ENCODE data around the gene IFNW1.
"Not testable (repeated sequence)": the region's sequence is repeated elsewhere in the genome, so short reads cannot be mapped to it uniquely, and the experiment has no call there.

Gene IFNW1

DNA sequence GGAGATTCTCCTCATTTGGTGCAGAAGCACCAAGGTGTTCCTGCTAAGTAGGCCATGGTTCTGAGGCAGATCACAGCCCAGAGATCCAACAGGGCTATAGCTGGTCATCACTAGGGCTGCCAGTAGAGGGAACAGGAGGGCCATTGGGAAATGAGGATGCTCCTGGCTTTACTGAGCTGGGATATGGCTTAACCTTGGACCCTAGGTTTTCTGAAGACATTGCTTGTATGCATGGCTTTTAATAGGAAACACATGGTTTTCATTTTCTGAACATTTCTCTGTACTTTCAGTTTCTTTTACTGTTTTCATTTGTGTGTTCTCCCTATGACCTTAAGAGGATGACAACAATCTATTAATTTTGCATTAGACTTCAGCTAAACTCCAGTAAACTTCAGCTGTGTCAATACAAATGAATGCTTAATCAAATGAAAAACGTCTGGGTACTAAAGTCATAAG lies at the start of gene IFNW1:
TSS of gene IFNW1 (minus strand) at position 406 of the 456 bp plus-strand sequence. CDS start at position 144, 262 bp downstream.
- no peak for DNase-seq

DNA sequence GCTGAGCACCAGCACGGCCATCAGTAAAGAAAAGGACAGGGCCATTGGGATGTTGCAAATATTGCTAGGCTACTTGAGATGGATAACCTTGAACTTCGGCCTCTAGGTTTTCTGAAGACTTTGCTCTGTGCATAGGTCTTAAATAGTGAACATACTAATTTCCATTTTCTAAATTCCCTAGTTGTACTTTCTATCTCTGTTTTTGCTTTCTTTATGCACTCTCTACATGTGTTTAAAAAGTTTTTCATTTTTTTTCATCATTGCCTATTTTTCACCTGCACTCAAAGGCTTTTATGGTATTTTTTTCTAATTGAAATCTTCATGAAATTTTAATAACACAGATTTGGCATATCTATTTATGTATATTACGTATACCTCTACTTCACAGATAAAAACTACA lies 45.9 kb upstream of the IFNW1 start, which contains the start of gene IFNA4:
TSS of gene IFNA4 (minus strand) at position 101 of the 400 bp plus-strand sequence. CDS start at position 45, 56 bp downstream.
- DNase-seq: not testable (repeated sequence)

GRCh38 chr9:21182810-21183736 lies 41.4 kb upstream of the IFNW1 start:
- DNase-seq: not testable (repeated sequence)

DNA sequence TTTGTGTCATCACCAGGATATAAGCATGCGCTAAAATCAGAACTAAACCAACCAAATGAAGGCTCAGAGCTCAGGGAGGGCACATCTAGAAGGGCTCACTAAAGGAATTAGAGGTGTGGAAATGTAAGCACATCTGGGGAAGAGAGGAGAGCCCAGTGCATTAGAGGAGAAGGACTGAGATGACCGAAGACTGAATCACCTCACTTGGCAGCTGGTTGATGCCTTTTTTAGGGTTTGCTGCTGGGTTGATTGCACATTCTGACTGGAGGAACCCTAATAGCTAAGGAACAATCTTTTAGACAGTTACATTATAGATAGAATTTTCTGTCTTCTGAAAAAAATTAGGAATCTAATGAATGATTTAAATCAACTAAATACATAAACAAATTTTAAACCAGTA lies 33.0 kb upstream of the IFNW1 start:
- no peak for DNase-seq

- DNase-seq: no peak
Measured at GRCh38 chr9:21172156-21172555, 30.5 kb upstream of the IFNW1 start.

DNA sequence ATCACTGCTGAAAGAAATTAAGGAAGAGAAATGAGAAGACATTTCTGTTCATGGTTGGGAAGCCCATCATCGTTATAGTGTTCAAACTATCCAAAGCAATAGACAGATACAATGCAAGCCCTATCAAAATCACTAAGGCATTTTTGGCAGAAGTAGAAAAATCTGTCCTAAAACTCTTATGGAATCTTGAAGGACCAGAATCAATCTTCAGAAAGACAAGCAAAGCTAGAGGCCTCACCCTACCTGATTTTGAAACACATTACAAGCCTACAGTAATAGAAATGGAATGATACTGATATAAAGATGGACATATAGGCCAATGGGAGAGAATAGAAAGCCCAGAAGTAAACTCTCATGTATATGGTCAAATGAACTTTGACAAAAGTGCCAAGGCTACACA lies 29.7 kb upstream of the IFNW1 start:
- no peak for DNase-seq

DNA sequence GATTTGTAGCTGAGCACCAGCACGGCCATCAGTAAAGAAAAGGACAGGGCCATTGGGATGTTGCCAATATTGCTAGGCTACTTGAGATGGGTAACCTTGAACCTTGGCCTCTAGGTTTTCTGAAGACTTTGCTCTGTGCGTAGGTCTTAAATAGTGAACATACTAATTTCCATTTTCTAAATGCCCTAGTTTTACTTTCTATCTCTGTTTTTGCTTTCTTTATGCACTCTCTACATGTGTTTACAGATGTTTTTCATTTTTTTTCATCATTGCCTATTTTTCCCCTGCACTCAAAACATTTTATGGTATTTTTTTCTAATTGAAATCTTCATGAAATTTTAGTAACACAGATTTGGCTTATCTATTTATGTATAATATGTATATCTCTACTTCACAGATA lies 24.9 kb upstream of the IFNW1 start, which contains the start of gene IFNA21:
TSS of gene IFNA21 (minus strand) at position 101 of the 400 bp plus-strand sequence. CDS start at position 53, 48 bp downstream.
- not testable (repeated sequence) for DNase-seq

DNA sequence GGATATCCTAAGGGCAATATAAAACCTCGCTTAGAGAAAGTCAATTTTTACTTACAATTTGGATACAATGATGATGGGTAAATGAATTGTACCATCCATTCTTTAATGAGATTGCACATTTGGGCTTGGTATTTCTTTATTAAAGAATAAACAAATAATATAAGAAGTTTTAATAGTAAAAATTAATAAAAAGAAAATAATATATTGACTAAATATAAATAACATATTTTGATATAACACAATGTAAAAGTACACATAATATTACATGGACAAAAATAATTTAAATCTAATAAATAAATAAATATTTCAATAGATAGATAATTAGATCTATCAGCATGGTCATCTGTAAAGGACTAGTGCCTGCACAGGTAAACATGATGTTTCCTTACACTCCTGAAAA lies 23.9 kb upstream of the IFNW1 start:
- no peak for DNase-seq

- no peak for DNase-seq
Measured at GRCh38 chr9:21160178-21160577, 18.5 kb upstream of the IFNW1 start.

- no peak for DNase-seq
Measured at GRCh38 chr9:21155501-21155900, 13.9 kb upstream of the IFNW1 start.

- no peak for DNase-seq
Measured at GRCh38 chr9:21154018-21154608, 12.5 kb upstream of the IFNW1 start.

- no peak for DNase-seq
Measured at GRCh38 chr9:21153336-21154017, 11.8 kb upstream of the IFNW1 start.

DNA sequence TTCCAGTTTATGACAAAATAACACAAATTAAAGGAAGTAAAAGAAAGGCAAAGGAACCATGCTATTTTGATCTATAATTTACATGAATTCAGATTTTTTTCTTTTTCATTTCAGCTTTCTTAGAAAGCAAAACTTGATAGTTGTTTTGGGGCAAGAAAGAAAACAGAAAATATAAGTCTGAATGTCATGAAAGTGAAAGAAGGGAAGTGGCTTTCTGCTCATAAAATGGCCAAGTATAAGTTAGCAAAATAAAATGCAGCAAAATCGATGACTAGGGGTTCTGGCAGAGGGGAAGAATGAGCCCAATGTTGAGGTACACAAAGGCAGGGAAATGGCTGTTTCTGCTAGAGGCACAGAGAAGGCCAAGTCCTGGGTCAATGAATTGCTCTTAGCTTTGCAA lies 3.0 kb upstream of the IFNW1 start:
- DNase-seq: no peak

GRCh38 chr9:21137020-21137419 lies 4.6 kb downstream of the IFNW1 start:
- DNase-seq: no peak

- DNase-seq: no peak
Measured at GRCh38 chr9:21135736-21136135, 5.9 kb downstream of the IFNW1 start.

DNA sequence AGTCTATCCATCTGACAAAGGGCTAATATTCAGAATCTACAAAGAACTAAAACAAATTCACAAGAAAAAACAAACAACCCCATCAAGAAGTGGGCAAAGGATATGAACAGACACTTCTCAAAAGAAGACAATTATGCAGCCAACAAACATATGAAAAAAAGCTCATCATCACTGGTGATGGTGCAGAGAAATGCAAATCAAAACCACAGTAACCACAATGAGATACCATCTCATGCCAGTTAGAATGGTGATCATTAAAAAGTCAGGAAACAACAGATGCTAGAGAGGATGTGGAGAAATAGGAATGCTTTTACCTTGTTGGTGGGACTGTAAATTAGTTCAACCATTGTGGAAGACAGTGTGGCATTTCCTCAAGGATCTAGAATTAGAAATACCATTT lies 13.4 kb downstream of the IFNW1 start:
- not testable (repeated sequence) for DNase-seq

GRCh38 chr9:21121595-21122251 lies 19.9 kb downstream of the IFNW1 start:
- no peak for DNase-seq

GRCh38 chr9:21121079-21121478 lies 20.6 kb downstream of the IFNW1 start:
- no peak for DNase-seq

- no peak for DNase-seq
Measured at GRCh38 chr9:21119093-21119770, 22.4 kb downstream of the IFNW1 start.

DNA sequence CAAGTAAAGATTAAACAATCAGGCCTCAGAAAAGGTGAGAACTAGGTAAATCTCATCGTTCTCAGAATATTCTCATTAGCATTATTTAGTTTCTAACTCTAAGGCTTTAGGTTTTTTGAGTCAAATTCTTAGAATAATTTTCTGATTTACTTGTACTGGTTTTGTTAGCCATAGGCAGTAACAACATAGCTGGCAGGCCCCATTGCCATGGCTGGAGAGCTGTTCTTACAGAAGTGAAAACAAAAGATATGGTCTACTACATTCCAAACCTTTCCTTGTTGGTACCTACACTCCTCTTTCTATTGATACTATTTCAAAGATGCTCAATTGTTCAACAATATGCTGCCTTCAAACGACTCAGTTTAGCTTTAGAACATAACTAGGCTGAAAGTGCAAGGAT lies 27.3 kb downstream of the IFNW1 start:
- DNase-seq: no peak

DNA sequence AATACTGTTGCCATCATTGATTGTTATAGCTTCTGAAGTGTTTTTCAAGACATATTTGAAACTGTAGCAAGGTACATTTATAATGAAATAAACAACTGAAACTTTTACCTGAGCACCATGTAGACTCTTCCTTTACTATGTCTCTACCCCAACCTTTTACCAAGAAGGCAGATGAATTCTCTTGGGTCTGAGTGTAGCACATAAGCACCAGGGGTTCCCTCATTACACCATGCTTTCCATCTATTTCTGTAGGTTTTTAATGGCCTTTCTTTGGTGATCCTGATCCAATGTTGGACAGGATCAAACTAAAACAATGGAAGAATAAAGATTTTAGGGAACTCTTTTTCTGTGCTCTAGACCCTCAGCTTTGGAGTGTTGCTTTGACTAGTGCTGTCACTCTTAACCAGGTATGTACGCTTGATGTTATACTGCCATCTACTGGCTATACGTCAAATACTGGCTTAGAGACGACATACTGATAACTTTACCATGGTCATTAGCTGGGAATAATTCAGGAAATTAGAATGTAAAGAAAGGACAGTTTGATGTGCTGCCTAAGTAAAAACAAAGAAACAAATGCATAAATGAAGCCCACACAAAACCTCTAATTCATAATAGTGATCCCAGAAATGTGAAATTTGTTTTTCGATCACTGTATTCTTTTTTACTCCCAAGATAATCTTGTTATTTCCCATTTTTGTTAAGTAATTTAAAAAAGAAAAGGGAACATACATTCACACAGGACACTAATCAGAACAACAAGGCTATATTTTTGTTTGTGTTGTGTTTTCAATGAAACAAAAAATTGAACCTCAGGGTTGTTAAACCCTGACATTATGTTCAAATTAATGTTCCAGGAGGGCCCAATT lies 30.7 kb downstream of the IFNW1 start:
- no peak for DNase-seq
